ENCODE results near the gene TIMM22.
A peak's percentile ranks its signal among the peaks of the same experiment; 100 is the strongest.
"Not testable (repeated sequence)": the region's sequence is repeated elsewhere in the genome, so short reads cannot be mapped to it uniquely, and the experiment has no call there.

Gene TIMM22

GRCh38 chr17:996554-997344, at the start of gene TIMM22:
Gene TIMM22 (plus strand): TSS chr17:997129. CDS start chr17:997143, 14 bp downstream.
- peak; percentile 84 for DNase-seq (ENCODE audit: low read depth)

- no peak for DNase-seq (ENCODE audit: low read depth)
Observed at GRCh38 chr17:948284-948852, 48.6 kb upstream of the TIMM22 start.

- no peak for DNase-seq (ENCODE audit: low read depth)
Observed at GRCh38 chr17:949623-950303, 47.2 kb upstream of the TIMM22 start.

- DNase-seq (ENCODE audit: low read depth) = no peak
Observed at GRCh38 chr17:951325-952132, 45.4 kb upstream of the TIMM22 start.

GRCh38 chr17:952592-952991, 44.3 kb upstream of the TIMM22 start:
- not testable (repeated sequence) for DNase-seq (ENCODE audit: low read depth)

GRCh38 chr17:953767-954166, 43.2 kb upstream of the TIMM22 start:
- DNase-seq (ENCODE audit: low read depth) = no peak

- DNase-seq (ENCODE audit: low read depth) = no peak
Observed at GRCh38 chr17:954431-955164, 42.3 kb upstream of the TIMM22 start.

- no peak for DNase-seq (ENCODE audit: low read depth)
Observed at GRCh38 chr17:956905-957304, 40.0 kb upstream of the TIMM22 start.

GRCh38 chr17:957856-958421, 39.0 kb upstream of the TIMM22 start:
- no peak for DNase-seq (ENCODE audit: low read depth)

- DNase-seq (ENCODE audit: low read depth) = no peak
Observed at GRCh38 chr17:958712-959451, 38.0 kb upstream of the TIMM22 start.

GRCh38 chr17:962166-962565, 34.8 kb upstream of the TIMM22 start:
- no peak for DNase-seq (ENCODE audit: low read depth)

- no peak for DNase-seq (ENCODE audit: low read depth)
Observed at GRCh38 chr17:962670-963069, 34.3 kb upstream of the TIMM22 start.

- no peak for DNase-seq (ENCODE audit: low read depth)
Observed at GRCh38 chr17:964876-965275, 32.1 kb upstream of the TIMM22 start.

- DNase-seq (ENCODE audit: low read depth) = no peak
Observed at GRCh38 chr17:965311-965989, 31.5 kb upstream of the TIMM22 start.

GRCh38 chr17:967122-967521, 29.8 kb upstream of the TIMM22 start:
- no peak for DNase-seq (ENCODE audit: low read depth)

GRCh38 chr17:968812-969730, 27.9 kb upstream of the TIMM22 start:
- no peak for DNase-seq (ENCODE audit: low read depth)

- DNase-seq (ENCODE audit: low read depth) = no peak
Observed at GRCh38 chr17:969811-970355, 27.0 kb upstream of the TIMM22 start.

- DNase-seq (ENCODE audit: low read depth) = no peak
Observed at GRCh38 chr17:970364-970763, 26.6 kb upstream of the TIMM22 start.

- not testable (repeated sequence) for DNase-seq (ENCODE audit: low read depth)
Observed at GRCh38 chr17:971861-972260, 25.1 kb upstream of the TIMM22 start.

Data from stimulated activated CD8-positive, alpha-beta memory T cell treated with anti-CD3 and anti-CD28 coated beads, Interleukin-12 subunit alpha, Interleukin-12 subunit beta, amount 100 ng/mL, for 4 hours (primary cell).